Retinal pigment epithelial cell (primary cell): ENCODE data around the gene CARS2.

Source experiments
- DNase-seq: peaks from one replicate; pipeline ENCODE4 v3.0.0-alpha.2; 2010; ENCODE audit warnings: low read depth
- H3K4me3 ChIP-seq: 2 replicates; pipeline ENCODE4 v1.5.1; 2011; ENCODE audit warnings: mild to moderate bottlenecking, low read length, control low read depth, moderate library complexity
- CTCF ChIP-seq: conservative IDR thresholded peaks from 2 replicates; pipeline ENCODE4 v1.5.1; 2011; ENCODE audit warnings: low read depth, low read length, control low read depth, inconsistent platforms

CARS2 gene

GRCh38 chr13:110628952-110629701 lies 76.8 kb downstream of the CARS2 start:
- no peak overlapping the region for H3K4me3 ChIP-seq
- no peak for DNase-seq
- no peak for TF ChIP-seq CTCF

GRCh38 chr13:110628477-110628793 lies 77.5 kb downstream of the CARS2 start:
- H3K4me3 ChIP-seq = no peak overlapping the region
- TF ChIP-seq CTCF = no peak
- no peak for DNase-seq

GRCh38 chr13:110627761-110628476 lies 78.0 kb downstream of the CARS2 start:
- TF ChIP-seq CTCF = no peak
- no peak for DNase-seq
- no peak overlapping the region for H3K4me3 ChIP-seq

- no peak overlapping the region for H3K4me3 ChIP-seq
- TF ChIP-seq CTCF = no peak
- DNase-seq = no peak
These were observed 78.6 kb downstream of the CARS2 start for GRCh38 chr13:110627351-110627750.

- TF ChIP-seq CTCF = no peak
- no peak overlapping the region for H3K4me3 ChIP-seq
- no peak for DNase-seq
These were observed 79.4 kb downstream of the CARS2 start for GRCh38 chr13:110626521-110626920.

- DNase-seq = no peak
- no peak overlapping the region for H3K4me3 ChIP-seq
- no peak for TF ChIP-seq CTCF
These were observed 80.1 kb downstream of the CARS2 start for GRCh38 chr13:110625771-110626321.
